Stimulated activated CD4-positive, alpha-beta T cell treated with anti-CD3 and anti-CD28 coated beads, Interleukin-12 subunit alpha, Interleukin-12 subunit beta, amount 100 ng/mL, for 24 hours (primary cell): Measurements from ENCODE around the gene PDE1C.
A peak's percentile ranks its signal among the peaks of the same experiment; 100 is the strongest.

Experiments
- DNase-seq, 2 experiments: peaks; one replicate each; pipeline ENCODE4 v3.0.0-alpha.2; 2020; ENCODE audit warnings: low read depth in 2 of 2

PDE1C gene

DNA sequence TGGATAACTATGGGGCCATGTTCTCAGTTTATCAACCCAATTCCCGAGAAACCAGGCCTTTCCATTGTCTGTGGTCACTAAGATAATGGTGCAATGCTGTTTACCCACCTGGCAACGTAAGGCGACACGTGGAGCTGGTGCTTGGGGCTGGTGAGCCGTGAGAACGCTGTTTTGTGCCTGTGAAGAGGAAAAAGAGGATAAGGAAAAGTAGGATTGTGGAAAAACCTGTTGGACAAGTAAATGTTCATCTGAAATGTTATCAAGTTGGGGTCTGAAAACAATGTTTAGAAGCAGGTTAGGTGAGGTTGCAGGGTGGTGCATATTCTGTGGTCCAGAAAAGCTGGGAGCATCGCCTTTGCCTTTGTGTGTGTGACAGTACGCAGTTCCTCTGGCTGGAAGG is 294.7 kb downstream of the PDE1C start:
- DNase-seq = no peak

DNA sequence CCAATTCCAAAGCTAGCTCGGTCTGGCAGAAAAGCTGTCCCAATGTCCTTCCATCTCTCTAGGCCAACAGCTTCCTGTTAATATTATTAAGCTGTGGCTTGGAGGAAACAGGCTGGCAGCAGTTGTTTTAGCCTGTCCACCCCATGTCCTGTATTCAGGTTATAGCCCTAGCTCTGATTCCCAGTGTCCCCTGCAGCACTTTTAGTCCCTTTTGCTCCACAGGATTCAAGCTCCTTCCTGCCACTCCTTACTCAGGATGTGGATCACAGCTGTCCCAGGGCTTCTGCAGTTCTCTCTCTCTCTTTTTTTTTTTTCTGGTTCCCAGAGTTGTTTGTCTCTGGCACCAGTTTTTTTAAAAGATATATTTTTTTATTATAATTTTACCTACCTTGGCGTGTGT is 298.0 kb downstream of the PDE1C start:
- DNase-seq = no peak

DNA sequence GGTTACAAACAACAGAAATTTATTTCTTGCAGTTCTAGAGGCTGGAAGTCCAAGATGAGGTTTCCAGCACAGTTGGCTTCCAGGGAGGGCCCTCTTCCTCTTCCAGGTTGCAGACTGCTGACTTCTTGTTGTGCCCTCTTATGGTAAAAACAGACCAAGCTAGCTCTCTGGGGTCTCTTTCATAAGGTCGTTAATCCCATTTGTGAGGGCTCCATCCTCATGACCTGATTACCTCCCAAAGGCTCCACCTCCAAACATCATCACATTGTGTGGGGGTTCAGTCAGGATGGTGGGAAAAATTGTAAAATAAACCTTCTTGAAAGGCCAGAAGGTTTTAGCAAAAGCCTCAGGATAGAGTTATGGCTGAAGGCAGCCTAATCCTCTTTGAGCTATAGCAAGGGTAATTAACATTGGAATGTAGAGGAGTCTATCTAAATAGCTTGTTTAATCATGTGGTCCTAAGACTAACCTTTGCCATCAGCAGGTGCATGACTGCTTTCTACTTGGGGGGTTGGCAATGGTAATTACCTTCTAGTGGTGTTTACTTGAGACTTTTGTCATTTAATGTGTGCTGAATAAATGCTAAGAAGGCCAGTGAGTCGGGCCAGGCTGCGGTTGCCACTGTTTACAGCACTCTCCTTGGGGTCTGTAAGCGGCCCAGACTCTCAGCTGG is 302.4 kb downstream of the PDE1C start:
- DNase-seq = no peak

DNA sequence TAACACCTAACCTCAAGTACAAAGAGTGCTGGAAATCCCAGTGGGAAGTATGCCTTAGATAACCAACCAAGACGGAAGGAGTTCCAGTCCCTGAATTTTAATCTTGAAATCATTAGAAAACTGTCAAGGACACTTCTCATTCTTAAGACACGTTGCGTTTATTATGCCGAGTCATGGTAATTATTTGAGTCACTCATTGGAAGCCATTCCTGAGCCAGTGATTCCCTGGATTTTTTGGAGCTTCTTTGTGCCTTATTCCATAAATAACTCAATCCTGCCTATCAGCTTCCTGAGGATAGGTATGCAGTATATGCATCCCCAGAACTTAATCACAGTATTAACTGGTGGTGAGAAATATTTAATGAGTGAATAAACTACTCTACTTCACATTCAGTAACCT is 305.7 kb downstream of the PDE1C start:
- no peak for DNase-seq

DNA sequence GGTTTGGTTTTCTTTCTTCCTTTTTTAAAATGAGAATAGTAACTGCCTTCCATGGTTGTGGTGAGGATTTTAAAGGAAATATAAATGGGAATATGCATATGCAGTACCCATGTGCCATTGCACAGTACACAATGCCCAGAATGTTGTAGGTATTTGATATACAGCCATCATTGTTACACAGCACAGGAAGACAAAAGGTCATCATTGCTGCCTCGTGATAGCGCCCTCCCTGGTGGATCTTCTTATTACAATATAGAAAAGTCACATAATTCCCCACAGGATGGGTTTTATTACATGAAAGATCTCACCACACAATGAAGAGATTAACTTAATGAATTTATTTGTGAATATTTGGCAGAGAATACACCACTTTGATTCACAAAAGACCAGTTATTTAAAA is 306.7 kb downstream of the PDE1C start:
- no peak for DNase-seq

DNA sequence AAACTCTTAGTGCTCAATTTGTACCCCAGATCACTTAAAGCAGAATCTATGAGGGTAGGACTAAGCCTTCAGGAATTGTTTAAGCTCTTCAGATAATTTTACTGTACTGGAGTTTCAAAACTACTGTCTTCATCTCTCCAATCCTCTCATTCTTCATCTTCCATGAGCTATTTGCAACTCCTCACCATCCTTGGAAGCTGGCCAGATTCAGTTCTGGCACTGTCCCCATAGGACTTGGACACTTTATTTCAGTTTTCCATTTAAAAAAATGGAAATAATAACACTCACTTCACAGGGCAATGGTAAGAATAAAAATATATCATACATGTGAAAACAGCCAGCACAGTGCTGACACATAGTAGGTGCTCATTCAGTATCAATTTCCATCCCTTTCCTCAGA is 308.6 kb downstream of the PDE1C start:
- DNase-seq = no peak

DNA sequence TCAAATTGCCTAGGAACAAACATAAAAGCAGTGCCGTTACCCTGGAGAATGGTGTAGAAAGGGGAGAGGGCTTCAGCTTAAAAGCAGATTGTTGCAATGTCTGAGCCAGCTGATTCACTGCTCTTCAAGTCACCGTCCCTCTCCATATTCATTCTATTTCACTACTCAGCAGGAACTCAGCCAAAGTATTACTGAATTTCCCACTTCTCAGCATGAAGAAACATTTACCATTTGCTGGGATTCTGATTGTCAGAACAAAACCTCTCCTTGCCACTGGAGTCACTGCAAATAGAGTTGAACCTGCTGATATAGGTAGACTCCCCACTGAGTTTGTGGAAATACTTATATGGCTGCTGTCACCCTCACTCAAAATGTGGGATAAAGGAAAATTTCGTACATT is 311.5 kb downstream of the PDE1C start:
- no peak for DNase-seq

DNA sequence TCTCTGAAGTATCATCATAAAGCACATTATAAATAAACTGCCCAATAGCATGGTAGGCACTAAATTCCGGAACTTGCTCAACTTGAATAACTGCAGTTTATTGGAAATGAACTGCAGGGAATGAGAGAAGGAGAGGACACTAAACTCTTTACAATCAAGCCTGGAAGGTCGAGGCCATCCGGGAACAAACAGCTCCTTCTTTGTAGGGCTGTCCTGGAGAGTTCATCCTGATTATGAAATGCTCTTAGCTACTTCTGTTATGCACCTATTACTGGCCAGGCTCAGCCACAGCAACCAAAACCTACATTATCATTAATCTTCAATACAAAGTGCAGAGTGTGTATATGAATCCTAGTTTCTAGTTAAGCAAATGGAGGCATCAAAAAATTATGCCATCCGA is 318.5 kb downstream of the PDE1C start:
- DNase-seq = no peak

DNA sequence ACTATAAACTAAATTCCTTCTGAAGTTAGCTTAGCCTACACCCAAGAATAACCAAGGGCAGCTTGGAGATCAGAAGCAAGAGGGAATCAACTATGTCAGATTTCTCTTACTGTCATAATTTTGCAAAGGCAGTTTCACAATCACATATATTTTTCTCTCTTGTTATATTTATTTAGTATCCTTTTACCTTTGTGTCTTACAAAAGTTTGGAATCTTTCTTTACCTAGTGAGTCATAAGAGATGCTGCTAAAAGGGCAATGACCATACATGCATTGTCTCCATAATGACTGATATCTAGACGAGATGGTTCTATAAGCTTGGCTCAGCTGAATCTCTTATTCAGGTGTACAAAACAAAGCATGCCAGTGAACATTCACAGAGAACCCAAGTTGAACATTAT is 322.1 kb downstream of the PDE1C start:
- DNase-seq = no peak

DNA sequence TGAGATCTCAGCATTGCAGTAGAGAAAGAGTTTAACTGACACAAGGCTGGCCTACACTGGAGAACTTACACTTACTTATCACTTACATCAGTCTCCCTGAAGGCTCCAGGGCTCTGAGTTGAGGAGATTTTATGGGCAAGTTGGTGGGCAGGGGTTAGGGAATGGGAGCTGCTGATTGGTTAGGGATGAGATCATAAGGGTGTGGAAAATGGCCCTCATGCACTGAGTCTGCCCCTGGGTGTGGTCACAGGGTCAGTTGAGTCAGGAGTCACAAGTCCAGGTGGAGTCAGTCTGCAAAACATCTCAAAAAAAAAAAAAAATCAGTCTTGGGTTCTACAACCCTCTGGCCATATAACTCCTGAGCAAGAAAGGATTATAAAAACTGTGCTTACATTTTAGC is 322.7 kb downstream of the PDE1C start:
- DNase-seq = no peak

DNA sequence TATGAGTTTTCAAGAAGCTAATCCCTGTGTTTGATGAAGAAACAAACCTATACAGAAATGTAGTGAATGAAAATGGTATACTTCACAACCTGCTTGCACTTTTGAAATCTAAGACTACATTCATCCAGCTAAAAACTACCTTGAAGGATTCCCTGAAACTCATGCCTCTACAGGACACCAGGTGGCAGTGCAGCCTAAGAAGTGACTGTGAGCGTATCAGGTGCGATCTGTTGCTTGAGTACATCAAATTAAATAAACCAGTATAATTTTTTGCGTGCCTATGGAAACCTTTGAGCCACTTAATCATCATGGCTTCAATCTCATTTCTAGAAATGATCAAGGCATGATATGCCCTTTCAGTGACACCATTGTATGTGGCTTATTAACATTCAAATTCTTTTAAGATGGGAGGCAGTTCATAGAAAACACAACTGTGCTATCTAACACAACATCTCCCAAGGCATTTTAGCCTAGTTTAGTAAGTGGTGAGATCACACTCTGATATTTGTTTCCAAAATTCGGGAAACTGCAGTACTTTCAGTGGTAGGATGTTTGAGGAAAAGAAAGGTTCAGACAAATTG is 325.8 kb downstream of the PDE1C start:
- DNase-seq = peak in 1 of 2 experiments; percentile 34

DNA sequence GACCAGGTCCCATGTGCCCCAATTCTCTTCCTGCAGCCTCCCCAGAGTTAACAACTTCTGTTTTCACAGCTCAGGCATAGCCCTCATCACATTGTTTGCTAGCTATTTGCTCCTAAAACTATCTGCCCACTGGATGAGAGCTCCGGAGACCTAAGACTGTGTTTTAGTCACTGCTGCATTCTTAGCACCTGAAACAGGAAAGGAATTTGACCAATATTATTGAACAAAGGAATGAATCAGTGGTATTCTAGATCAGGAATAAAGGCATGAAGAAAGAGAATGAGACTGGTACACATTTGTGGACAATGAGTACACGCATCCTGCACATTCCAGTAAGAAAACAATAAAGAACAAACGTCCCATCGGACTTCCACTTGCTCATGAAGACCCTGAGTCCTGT is 328.4 kb downstream of the PDE1C start:
- DNase-seq = no peak

DNA sequence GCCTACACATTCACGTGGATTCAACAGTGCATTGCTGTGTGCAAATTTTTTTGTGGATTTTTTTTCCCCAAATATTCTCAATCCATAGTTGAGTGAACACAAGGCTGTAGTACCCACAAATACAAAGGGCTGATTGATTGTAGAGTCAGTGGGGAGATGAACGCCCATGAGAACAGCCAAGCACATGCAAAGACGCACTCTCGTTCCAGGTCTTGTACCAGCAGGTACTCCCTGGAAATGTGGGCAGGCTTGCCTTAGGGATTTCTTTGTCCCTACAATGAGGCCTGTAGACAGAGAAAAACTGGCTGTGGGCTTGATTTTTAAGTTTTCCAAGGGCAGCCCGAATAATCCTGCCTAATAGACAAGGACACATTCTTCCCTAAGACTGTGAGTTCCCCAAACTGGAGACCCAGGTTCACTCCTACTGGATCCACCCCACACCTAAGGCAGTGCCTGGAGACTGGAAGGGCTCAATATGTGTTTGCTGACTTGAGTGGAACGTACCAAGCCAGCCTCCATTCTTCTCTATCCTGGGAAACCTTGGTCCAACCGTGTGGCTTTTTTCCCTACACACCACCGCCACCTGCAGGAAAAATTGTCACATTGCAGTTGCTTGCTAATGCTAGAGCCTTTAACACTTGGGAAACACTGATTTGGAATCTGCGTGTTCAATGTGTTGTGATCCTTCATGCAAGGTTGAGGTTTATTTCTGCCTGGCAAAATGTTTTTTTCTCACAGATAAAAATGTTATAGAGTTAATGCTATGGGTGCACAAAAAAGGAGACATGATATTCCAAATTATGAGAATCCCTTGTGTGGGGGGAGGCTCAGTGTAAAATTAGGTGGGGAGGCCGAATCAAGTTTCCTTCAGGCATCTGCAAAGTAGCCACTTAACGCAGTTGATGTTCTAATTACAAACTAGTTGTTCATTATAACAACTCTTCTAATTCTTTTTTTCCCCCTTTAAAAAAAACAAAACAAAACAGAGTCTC is 333.9 kb downstream of the PDE1C start:
- peak in 1 of 2 experiments; percentile 13 for DNase-seq

DNA sequence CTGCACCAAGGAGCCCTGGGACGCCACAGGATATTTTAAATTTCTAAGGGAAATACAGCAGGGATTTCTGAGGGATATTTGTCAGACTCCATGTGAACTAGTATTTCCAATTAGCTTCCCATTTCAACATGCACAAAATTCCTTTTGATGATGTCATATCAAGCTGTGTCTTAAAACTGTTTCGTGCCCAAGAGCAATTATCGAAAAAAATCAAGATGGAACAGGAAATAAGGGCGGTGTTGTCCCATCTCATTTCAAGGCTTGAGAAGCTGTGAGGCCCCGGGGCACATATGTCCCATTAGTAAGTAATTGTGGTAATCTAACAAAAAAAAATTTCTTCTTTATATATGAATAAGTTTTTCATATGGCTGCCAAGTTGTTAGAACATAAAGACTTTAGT is 335.8 kb downstream of the PDE1C start:
- no peak for DNase-seq

DNA sequence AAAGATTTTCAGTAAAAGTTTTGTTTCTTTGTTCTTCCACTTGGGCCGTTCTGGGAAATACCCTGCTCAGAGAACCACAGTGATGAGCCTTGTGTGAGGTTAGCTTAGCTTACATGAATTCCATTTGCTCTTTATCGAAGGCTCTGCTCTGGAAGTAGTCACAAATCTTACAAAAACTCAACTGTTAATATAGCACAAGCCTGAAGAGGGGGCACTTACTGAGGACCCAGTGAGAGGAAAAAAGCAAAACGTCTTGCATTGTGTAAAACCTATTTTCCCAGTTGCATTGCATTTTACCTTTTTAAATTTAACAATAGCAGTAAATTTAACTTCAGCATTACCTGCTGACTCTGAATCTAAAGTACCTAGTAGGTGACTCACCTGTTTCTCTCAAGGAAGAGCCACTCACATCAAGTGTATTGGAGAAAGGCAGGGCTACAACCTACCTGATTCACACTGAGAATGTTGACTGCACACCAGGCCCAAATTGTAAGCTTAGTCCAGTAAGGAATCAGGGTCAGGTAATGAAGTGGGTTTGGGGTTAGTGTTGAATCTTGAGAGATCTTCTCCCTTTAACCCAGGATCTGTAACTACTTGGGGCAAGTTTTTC is 340.9 kb downstream of the PDE1C start:
- no peak for DNase-seq

DNA sequence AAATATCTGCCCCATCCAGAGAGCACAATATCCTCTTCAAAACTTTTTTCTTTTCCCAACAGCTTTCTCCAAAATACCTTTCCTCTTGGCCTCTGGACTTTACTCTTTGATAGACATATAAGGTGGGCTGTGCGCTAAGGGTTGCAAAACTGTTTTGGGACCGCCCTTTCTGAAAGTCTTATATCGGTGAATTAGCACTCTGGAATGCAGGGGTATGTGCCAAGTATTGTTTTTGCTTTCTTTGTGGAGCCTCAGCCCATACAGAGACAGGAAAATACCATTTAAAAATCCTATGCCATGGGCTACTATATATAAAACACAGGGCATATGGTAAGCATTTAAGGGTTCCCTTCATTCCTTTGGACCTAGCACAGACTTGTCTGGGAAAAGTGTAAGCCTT is 345.5 kb downstream of the PDE1C start:
- DNase-seq = no peak

DNA sequence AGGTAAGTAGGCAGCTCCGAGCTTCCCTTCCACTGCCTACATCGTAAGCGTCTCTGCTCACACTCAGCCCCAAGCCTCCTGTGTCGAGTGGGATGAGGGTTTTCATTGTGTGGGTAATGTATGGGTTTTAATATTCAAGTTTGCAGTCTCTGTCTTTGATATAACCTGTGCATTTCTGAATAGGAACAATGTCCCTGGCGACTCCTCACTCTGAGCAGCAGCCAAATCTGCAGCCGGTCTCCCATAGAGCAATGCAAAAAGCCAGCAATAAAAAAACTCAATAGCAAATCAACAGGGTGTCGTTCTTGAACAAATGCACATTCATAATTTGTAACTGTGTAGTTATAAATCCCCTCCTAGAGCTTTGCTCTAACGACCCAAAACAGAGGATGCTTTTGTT is 349.8 kb downstream of the PDE1C start:
- DNase-seq = no peak

DNA sequence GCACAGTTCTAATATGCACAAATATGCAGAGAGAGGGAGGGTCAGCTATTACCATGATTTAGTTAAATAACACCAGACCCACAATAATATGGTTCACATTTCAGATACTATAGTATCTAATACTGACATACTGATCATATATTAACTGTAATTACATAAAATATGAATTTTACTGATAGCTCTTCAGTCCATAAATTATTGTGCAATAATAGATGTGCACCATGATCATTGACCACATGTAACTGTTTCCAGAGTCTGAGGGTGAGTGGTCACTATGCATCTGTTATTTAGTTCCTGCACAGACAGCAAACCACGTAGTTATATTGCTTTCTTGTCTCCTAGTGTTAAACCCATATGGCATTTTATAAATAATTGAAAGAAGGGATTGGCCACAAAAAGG is 353.9 kb downstream of the PDE1C start:
- DNase-seq = no peak

DNA sequence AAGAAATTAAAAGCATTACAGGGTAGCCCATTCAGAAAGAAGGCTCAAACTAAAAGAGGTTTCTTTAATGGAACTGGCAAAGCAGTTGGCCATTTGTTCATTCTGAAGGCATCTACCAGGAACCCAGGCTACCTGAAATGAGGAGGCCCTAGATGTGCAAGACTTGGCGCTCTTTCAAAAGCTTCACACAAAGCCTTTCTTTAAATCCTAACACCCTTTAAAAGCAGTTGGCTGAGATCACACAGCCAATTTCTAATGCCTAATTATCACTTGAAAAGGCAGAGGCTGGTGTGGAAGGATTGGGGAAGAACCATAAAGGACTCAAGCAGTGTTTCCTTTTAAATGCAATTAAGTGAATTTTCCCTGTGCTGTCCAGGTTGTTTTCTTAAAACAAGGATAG is 360.0 kb downstream of the PDE1C start:
- no peak for DNase-seq

DNA sequence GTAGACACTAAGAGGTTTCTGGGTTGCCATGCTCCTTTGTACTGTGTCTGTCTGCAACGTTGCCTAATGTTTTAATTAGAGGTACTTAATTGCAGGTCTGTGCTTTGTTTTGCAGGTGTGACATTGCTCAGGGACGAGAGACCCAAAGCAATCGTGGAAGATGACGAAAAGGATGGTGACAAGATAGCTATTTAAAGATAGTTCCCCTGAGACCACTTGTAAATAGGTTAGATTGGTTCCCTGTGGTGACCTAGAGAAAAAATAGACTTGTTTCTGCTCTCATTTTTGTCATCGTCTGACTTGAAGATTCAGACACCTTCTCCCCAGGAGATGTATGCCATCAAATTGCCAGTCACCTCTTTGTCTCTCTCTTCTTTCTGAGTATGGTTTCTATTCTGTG is 363.1 kb downstream of the PDE1C start:
- no peak for DNase-seq

DNA sequence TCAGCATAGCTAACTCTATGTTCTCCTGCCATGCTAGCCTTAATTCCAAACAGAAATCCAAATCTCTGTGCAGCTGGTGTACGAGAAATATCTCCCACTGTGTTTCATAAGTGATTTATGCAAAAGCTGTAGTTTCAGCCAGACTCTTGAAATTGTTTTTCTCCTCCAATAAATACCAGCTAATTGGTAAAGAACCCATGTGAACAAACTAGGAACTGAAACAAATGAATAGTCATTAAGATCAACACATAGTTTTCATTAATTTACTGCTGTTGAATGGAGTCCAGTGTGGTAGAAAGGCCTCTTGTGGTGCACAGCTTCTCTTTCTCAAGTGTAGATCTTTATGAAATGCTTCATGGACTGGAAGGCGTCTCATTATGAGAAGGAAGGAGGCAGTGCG is 364.8 kb downstream of the PDE1C start:
- DNase-seq = no peak

DNA sequence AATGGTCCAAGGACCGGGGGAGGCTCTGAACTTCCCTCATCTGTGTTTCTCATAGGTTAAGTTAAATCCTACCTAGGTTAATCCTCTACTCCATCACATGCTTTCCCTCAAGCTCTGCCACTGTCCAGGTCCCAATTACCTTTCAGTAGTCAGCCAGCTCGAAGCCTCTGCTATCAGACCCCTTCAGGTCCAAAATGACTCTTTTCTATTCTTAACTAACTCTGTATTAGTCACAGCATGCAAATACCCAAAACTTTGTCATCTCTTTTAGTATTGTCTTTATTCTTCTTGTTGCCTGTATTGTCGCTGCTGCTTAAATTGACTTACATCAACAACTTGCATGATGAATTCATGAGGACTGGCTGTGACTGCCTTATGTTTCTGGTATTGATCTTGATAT is 367.9 kb downstream of the PDE1C start:
- no peak for DNase-seq
